8988T (cell line): ENCODE data around the gene FAM117A.

Experiments
- DNase-seq: peaks from one replicate; pipeline ENCODE4 v3.0.0; 2011

Gene FAM117A

GRCh38 chr17:49707246-49707607, 56.7 kb downstream of the FAM117A start:
- no peak for DNase-seq

GRCh38 chr17:49705254-49705653, 58.7 kb downstream of the FAM117A start:
- no peak for DNase-seq

GRCh38 chr17:49703557-49704277, 60.2 kb downstream of the FAM117A start:
- DNase-seq: peak; percentile 60

- no peak for DNase-seq
These were observed 63.0 kb downstream of the FAM117A start for GRCh38 chr17:49700960-49701359.

- DNase-seq: no peak
These were observed 63.9 kb downstream of the FAM117A start for GRCh38 chr17:49699966-49700575.

- no peak for DNase-seq
These were observed 65.9 kb downstream of the FAM117A start for GRCh38 chr17:49698005-49698404.

- DNase-seq: no peak
These were observed 67.6 kb downstream of the FAM117A start for GRCh38 chr17:49696233-49696761.

GRCh38 chr17:49695698-49696232, 68.2 kb downstream of the FAM117A start:
- no peak for DNase-seq

GRCh38 chr17:49694847-49695697, 68.9 kb downstream of the FAM117A start:
- no peak for DNase-seq

GRCh38 chr17:49692751-49693150, 71.2 kb downstream of the FAM117A start:
- DNase-seq: no peak

- no peak for DNase-seq
These were observed 72.2 kb downstream of the FAM117A start for GRCh38 chr17:49691677-49692191.

- no peak for DNase-seq
These were observed 72.8 kb downstream of the FAM117A start for GRCh38 chr17:49691086-49691676.

GRCh38 chr17:49690256-49690655, 73.7 kb downstream of the FAM117A start:
- no peak for DNase-seq

- no peak for DNase-seq
These were observed 75.1 kb downstream of the FAM117A start for GRCh38 chr17:49688848-49689247.

GRCh38 chr17:49687878-49688491, 75.9 kb downstream of the FAM117A start:
- DNase-seq: no peak

- DNase-seq: no peak
These were observed 82.6 kb downstream of the FAM117A start for GRCh38 chr17:49681106-49681979.

- DNase-seq: no peak
These were observed 83.6 kb downstream of the FAM117A start for GRCh38 chr17:49680314-49680713.

- peak; percentile 89 for DNase-seq
These were observed 85.7 kb downstream of the FAM117A start, which contains the start of gene SPOP for GRCh38 chr17:49677933-49678847. SPOP (minus strand) TSS chr17:49678097; CDS start chr17:49622810, 55,287 bp downstream.

- DNase-seq: peak; percentile 88
These were observed 86.6 kb downstream of the FAM117A start for GRCh38 chr17:49677134-49677932.
